HG03066 (cell line): Measurements from ENCODE around the gene GIPC3.
"Not testable (repeated sequence)": the region's sequence is repeated elsewhere in the genome, so short reads cannot be mapped to it uniquely, and the experiment has no call there.

Experiments
- ATAC-seq: cut with Tn5 transposase; IDR thresholded peaks from one replicate; pipeline ENCODE4 v1.9.1; 2021; ENCODE audit warnings: low read depth; ENCODE audit not compliant: unreplicated experiment

The GIPC3 gene

DNA sequence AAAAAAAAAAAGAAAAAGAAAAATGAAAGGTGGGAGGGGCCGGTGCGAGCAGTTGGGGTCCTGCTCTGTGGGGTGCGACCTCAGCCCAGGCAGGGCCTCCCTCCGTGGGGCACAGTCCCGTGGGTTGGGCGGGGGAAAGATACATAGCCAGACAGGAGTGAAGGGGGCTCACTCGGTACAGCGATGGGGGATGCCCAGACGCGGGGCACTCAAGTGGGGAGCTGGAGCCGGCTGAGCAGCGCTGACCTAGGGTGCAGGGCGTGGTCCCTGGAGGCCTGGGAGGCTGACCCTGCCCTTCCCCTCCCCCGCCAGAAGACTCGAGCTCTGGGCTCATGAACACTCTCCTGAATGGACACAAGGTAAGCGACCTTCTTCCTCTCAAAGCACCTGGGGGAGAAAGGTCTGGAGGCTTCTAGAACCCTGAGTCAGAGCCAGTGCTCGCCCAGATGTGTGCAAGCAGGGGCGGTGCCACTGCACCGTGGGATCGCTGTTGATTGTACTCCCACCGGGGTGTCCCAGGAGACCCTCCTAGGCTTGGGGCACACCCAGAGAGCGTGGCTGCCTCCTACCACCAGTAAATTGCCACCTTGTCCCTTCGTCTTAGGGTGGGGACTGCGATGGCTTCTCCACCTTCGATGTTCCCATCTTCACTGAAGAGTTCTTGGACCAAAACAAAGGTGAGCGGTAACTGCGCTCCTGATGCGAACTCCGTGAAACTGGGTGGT lies 9.2 kb upstream of the GIPC3 start:
- ATAC-seq = no peak

DNA sequence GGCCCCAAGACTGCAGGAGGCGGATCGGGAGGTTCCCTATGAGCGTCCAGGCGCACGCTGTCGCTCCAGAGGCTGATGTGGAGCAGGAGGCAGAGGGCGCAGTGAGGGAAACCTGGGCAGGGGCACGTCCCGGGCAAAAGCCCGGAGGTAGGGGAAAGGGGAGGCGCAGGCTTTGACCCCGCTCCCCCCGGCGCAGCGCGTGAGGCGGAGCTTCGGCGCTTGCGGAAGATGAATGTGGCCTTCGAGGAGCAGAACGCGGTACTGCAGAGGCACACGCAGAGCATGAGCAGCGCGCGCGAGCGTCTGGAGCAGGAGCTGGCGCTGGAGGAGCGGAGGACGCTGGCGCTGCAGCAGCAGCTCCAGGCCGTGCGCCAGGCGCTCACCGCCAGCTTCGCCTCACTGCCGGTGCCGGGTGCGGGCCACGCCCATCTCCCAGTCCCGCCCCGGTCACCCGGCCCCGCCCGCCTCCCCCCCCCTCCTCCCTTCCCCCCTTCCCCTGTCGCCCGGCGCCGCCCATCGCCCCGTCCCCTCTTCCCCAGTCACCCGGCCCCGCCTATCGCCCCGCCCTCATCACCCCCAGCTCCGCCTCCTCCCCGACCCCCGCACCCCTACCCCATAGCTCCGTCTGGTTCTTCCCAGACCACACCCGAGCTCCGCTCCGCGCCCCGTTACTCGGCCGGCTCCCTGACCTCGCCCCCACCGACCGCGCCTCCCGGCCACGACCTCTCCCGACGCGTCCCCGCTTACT lies 8.4 kb upstream of the GIPC3 start:
- no peak for ATAC-seq

DNA sequence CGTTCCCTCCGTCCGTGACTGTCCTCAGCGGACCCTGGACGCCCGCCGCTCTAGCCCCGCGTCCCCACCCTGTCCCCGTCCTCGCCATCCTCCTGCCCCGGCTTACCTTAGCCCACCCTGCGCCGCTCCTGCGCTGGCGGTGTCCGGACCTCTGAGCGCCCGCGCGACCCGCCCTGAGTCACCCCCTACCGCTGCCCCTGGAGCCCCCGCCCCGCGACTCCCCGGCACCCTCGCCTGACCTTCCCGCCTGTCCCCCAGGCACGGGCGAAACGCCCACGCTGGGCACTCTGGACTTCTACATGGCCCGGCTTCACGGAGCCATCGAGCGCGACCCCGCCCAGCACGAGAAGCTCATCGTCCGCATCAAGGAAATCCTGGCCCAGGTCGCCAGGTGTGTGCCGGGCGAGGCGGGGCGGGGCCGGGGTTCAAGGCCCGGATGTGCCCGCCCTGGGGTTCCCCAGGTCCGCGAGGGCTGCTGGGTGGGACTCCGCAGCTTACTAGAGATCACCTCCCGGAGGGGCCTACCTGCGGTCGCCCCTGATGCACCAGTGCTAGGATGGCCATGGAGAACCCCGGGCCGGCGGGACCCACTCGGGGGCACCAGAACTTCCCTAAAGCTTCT lies 7.4 kb upstream of the GIPC3 start:
- no peak for ATAC-seq

DNA sequence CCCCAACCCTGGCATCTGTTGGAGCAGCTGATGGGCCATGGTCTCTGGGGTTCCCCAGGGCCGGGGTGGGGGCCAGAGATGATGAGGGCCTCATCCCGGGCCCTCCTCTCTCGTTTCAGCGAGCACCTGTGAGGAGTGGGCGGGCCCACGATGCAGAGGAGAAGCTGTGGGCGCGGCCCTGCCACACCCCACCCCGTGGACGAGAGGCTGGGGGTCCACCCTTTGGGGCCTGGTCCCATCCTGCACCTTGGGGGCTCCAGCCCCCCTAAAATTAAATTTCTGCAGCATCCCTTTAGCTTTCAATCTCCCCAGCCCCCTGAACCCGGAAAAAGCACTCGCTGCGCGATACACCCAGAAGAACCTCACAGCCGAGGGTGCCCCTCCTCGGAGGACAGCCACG lies 6.9 kb upstream of the GIPC3 start:
- no peak for ATAC-seq

DNA sequence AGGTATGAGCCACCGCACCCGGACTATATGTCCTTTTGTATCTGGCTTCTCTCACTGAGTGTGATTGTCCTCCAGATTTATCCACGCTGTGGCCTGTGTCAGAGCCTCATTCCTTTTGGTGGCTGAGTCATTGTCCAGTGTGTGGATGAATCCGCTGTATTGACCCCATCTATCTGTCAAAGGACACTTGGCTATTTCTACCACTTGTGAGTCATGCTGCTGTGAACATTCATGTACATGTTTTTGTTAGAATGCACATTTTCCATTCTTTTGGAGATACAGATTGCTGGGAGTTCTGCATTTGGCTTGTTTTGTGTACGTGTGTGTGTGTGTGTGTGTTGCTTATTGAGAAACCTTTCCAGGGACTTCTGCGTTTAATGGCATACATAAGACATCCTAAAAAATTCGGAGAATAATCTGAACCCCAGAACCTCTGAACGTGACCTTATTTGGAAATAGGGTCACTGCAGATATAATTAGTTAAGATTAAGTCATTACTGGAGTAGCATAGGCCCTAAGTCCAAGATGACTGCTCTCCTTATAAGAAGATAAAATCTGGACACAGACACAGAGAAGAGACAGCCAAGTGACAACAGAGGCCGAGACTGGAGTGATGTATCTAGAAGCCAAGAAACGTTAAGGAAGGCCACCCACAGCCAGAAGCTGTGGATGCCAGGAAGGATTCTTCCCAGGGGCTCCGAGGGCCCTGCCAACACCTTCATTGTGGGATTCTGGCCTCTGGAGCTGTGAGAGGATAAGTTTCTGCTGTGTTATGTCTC lies 4.9 kb upstream of the GIPC3 start:
- ATAC-seq = no peak

- not testable (repeated sequence) for ATAC-seq
Observed at GRCh38 chr19:3581792-3582191, 3.5 kb upstream of the GIPC3 start.

DNA sequence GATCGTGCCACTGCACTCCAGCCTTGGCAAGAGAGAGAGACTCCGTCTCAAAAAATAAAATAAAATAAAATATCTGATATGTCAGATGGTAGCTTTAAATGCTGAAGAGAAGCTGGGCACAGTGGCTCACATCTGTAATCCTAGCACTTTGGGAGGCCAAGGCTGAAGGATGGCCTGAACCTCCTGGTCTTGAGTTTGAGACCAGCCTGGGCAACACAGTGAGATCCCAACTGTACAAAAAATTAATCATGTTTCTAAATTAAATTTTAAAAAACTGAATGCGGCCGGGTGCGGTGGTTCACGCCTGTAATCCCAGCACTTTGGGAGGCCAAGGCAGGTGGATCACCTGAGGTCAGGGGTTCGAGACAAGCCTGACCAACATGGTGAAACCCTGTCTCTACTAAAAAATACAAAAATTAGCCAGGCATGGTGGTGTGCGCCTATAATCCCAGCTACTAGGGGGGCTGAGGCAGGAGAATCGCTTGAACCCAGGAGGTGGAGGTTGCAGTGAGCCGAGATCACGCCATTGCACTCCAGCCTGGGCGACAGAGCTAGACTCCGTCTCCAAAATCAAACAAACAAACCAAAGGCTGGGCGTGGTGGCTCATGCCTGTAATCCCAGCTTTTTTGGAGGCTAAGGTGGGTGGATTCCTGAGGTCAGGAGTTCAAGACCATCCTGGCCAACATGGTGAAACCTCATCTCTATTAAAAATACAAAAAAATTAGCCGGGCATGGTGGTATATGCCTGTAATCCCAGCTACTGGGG lies 1.1 kb upstream of the GIPC3 start:
- not testable (repeated sequence) for ATAC-seq

DNA sequence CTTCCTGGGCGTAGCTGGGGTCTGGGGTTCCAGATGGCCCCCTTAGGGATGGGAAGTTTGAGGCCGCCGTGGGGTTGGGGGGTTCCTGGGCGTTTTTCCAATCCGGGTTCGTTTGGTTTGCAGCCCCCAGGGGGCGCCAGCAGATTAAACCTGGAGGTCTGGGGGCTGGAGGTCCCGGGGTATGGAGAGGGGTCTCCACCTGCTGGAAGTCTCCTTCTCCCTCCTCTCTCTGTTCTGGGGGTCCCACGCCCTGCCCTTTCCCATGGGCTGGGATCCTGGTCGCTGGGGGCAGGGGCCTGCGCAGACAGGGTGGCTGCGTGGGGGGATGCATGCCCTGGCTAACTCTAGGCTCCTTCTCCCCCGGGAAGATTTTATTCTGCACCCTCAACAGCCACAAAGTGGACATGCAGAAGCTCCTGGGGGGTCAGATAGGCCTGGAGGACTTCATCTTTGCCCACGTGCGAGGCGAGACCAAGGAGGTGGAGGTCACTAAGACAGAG lies 899 bp downstream of the GIPC3 start:
- no peak for ATAC-seq

GRCh38 chr19:3586707-3587346 lies 1.5 kb downstream of the GIPC3 start:
- ATAC-seq = no peak

DNA sequence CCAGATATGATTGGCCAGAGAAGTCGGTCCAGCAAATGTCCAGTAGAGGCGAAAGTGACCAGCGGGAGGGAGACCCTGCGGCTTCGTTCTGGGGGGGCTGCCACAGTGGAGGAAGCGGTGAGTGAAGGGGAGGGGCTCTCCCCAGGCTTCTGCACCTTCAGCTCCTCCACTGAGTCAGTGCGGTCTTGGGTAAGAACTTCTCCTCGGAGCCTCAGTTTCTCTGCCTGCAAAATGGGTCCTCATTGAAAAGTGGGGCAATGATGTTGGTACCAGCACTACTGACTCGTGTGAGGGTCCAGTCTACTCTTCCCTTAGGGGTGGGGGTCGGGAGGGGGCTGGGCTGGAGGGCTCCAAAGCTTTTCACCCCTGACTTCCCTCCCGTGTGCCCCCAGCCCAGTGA lies 4.2 kb downstream of the GIPC3 start:
- ATAC-seq = no peak

DNA sequence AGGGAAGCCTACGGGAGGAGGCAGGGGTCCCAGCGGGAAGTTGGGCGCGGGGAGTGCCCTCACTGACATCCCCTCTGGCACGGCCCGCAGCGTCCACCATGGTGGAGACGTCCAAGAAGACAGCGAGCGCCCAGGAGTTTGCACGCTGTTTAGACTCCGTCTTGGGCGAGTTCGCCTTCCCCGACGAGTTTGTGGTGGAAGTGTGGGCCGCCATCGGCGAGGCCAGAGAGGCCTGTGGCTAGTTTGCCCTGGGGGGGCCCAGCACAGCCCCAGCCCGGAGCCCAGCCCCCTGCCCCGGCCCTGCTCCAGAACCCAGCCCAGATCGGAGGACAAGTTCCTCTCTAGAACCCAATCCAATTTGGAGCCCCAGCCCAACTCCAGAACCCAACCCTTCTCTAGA lies 4.7 kb downstream of the GIPC3 start:
- no peak for ATAC-seq

- ATAC-seq = no peak
Observed at GRCh38 chr19:3590991-3591659, 5.8 kb downstream of the GIPC3 start.

GRCh38 chr19:3591876-3592613 lies 6.8 kb downstream of the GIPC3 start:
- no peak for ATAC-seq

- no peak for ATAC-seq
Observed at GRCh38 chr19:3593156-3593555, 7.9 kb downstream of the GIPC3 start.

- no peak for ATAC-seq
Observed at GRCh38 chr19:3595521-3596061, 10.3 kb downstream of the GIPC3 start.

- no peak for ATAC-seq
Observed at GRCh38 chr19:3599776-3600187, 14.5 kb downstream of the GIPC3 start.

- no peak for ATAC-seq
Observed at GRCh38 chr19:3601021-3601420, 15.7 kb downstream of the GIPC3 start.
